Lower leg skin (tissue), 3 donors: Measurements from ENCODE around the gene LARP6.

Experiments used
- CTCF ChIP-seq, 3 donors: fragments of 450-650 bp; IDR thresholded peaks; one replicate each; pipeline ENCODE4 v1.5.1; 2016; ENCODE audit warnings: antibody characterized with exemption in 3 of 3, mild to moderate bottlenecking in 3 of 3, moderate library complexity in 2 of 3
- POLR2A ChIP-seq, 2 donors: fragments of 450-650 bp; IDR thresholded peaks; one replicate each; pipeline ENCODE4 v1.6.1; 2016 to 2017; ENCODE audit warnings: antibody characterized with exemption in 2 of 2, mild to moderate bottlenecking in 1 of 2, moderate library complexity in 1 of 2

DNA sequence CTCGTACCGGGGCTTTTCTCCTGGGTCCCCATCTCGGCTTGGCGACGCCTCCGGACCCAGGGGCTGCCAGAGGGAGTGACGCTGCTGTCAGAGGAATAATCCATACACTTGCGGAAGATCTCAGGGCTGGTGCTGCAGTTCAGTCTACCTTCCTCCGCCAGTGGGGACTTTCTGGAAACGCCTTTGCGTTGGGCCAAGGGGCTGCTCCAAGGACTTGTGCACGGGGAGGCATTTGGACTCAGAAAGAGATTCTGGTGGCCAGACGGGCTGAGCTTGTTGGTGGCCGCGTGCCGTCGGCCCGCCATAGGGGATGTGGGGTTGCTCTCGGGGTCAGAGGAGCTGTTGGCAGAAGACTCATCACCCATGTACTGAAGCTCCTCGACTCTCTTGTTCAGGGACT is 21.8 kb downstream of the LARP6 start:
- TF ChIP-seq CTCF (IDR thresholded peaks at IDR 0.05) = no peak
- no peak for TF ChIP-seq POLR2A (IDR thresholded peaks at IDR 0.05)
